ENCODE results near the gene OPN1MW. TPM values are rescaled to one million over a fixed set of nuclear protein-coding genes. Genes with fewer than 3 reads are reported as not detected.
A peak's percentile ranks its signal among the peaks of the same experiment; 100 is the strongest.
"Not testable (repeated sequence)": the region's sequence is repeated elsewhere in the genome, so short reads cannot be mapped to it uniquely, and the experiment has no call there.

The OPN1MW gene
- total and polyA plus RNA-seq, 10 donors, result not detected

DNA sequence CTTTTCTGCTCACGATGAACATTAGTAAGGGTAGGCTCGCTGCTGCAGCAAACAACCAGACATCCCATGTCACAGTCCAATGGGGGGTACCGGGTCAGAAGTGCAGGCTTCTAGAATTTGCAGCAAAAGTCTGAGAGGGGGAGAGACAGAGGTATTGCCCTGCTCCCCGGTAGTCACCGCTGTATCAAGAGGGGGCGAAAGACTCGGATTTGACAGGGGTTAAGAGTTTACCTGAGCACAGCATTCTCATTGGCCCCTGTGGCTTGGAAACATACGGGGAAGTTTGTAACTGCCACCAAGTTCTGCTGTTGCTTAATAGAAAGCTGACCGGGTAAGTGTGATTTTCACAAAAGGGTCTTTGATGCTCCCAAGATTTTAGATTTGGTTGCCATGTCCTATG is 28.7 kb downstream of the OPN1MW start:
- 83 to 89% (median 85%) methylated on average over 5 to 7 of the region's 9 CpGs; no CpG with 5 or more reads in 1 of the 5 donors for WGBS, 5 donors
- peak; percentile 47 for DNase-seq

DNA sequence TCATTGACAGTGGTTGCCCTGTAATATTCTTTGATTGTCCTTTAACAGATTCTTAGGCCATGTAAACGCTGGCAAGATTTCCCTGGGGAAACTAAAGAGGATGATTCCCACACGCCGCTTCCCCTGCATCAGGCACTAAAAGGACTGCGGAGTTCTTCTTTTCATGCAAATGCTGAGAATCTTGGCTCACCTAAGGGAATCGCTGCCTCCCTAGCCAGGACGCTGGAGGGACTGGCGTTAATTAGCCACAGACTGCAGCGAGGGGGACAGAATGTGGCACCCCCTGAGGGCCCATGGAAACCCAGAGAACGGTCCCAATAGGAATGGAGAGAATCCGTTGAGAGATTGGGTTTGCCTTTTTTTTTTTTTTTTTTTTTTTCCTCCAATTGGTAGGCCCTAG is 29.1 kb downstream of the OPN1MW start:
- H3K27ac ChIP-seq; DNase-seq; H3K4me3 ChIP-seq; intact Hi-C loops (cut with DNase I; ENCODE audit: low total_unique reads); H3K27me3 ChIP-seq (replicated peaks in 1 of 7); H3K4me1 ChIP-seq; H3K36me3 ChIP-seq; H3K9me3 ChIP-seq: not testable (repeated sequence)
- no CpG with 5 or more reads among the region's 10 CpGs for WGBS, 5 donors

More for the DNA sequence above, 28.7 kb downstream of the OPN1MW start:
- intact Hi-C loops (cut with DNase I; ENCODE audit: low total_unique reads); H3K9me3 ChIP-seq; H3K36me3 ChIP-seq; H3K4me3 ChIP-seq; H3K27me3 ChIP-seq (replicated peaks in 1 of 7); H3K4me1 ChIP-seq: not testable (repeated sequence)
- H3K27ac ChIP-seq, result peak overlapping the region in 2 of 8 donors; percentile 57 to 72

DNA sequence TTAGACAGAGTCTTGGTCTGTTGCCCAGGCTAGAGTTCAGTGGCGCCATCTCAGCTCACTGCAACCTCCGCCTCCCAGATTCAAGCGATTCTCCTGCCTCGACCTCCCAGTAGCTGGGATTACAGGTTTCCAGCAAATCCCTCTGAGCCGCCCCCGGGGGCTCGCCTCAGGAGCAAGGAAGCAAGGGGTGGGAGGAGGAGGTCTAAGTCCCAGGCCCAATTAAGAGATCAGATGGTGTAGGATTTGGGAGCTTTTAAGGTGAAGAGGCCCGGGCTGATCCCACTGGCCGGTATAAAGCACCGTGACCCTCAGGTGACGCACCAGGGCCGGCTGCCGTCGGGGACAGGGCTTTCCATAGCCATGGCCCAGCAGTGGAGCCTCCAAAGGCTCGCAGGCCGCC is 37.1 kb downstream of the OPN1MW start, which contains the start of gene OPN1MW2:
TSS of gene OPN1MW2 (plus strand) at position 301 of the 400 bp plus-strand sequence. CDS start at position 361, 60 bp downstream.
- not testable (repeated sequence) for H3K4me3 ChIP-seq, H3K4me1 ChIP-seq
- WGBS, 5 donors, result no CpG with 5 or more reads among the region's 16 CpGs

DNA sequence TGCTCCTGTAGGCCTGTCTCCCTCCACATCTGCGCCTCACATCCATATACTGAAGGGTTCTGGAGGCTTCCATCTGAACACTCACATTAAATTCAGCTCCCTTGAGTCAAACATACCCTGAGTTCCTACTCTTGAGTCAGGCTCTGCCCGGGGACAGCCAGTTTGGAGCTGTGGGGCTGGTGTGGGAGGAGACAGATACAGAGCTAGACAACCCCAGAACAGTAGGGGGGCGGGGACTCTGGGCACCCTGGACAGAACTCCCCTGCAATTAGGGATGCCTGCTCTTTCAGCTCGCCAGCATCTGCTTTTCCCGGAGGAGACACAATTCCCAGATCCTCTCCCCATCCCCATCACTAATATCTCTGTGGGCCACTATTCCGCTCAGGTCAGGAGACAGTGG is 42.9 kb downstream of the OPN1MW start:
- H3K27ac ChIP-seq; H3K36me3 ChIP-seq; H3K4me1 ChIP-seq; intact Hi-C loops (cut with DNase I; ENCODE audit: low total_unique reads); H3K9me3 ChIP-seq; DNase-seq; H3K27me3 ChIP-seq (replicated peaks in 1 of 7); H3K4me3 ChIP-seq: not testable (repeated sequence)
- WGBS, 5 donors, result no CpG with 5 or more reads among the region's 6 CpGs

More for the DNA sequence above, 37.1 kb downstream of the OPN1MW start, which contains the start of gene OPN1MW2:
- H3K9me3 ChIP-seq; intact Hi-C loops (cut with DNase I; ENCODE audit: low total_unique reads); DNase-seq; H3K27me3 ChIP-seq (replicated peaks in 1 of 7); H3K27ac ChIP-seq; H3K36me3 ChIP-seq: not testable (repeated sequence)

DNA sequence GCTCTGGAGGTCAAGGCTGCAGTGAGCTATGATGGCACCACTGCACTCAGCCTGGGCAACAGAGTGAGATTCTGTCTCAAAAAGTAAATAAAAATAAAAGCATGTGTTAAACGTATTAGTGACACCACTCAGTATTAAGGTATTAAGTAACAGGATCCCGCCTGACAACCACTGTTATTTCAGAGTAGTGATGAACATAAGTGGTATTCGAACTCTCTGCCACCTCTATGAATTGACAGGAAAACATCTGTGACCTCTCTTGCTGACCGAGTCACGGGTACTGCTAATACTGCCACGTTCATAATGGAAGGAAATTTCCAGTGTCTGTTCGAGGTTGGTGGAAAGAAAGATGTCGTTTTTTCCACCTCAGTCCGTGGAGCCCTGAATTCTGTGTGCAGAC is 44.3 kb downstream of the OPN1MW start:
- H3K4me1 ChIP-seq; intact Hi-C loops (cut with DNase I; ENCODE audit: low total_unique reads); H3K27ac ChIP-seq; H3K4me3 ChIP-seq; H3K36me3 ChIP-seq; DNase-seq; H3K27me3 ChIP-seq (replicated peaks in 1 of 7); H3K9me3 ChIP-seq: not testable (repeated sequence)
- no CpG with 5 or more reads among the region's 9 CpGs for WGBS, 5 donors

DNA sequence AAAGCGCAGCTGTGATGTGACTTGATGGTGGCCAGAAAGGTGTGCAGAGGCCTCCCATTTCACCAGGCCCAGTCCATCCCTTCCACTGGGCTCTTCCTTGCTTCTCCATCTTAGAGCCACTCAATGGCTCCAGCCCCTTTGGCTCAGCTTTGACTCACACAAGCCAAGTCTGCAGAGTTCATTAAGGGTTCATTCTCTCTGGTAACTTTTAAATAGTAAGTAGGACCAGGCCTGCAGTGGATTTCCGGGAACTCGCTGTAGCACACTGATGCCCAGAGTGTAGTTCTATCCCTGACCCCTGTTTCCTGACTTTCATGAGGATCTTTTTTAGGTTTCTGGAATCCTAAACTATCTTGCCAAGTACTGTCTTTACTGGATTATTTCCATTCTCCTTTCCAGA is 49.0 kb downstream of the OPN1MW start:
- DNase-seq; H3K36me3 ChIP-seq; H3K27ac ChIP-seq; intact Hi-C loops (cut with DNase I; ENCODE audit: low total_unique reads); H3K9me3 ChIP-seq; H3K4me3 ChIP-seq; H3K27me3 ChIP-seq (replicated peaks in 1 of 7); H3K4me1 ChIP-seq: not testable (repeated sequence)
- WGBS, 5 donors, result no CpG with 5 or more reads among the region's 3 CpGs

DNA sequence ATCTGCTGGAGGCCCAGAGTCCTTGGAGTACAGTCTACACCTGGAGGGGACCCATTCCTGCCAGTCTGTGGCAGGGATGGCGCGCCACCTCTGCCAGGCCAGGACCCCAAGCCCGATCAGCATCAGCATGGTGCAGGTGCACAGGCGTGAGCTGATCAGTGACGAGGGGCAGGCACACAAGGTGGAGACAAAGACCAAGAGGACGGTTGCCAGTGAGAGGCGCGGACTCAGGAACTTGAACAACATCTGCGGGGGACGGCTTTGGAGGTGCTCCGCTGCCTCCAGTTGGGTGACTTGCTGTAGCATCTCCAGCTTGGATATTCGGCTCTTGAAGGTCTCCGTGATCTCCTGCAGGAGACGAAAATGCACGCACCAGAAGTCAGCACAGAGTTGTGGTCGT is 51.2 kb downstream of the OPN1MW start:
- H3K36me3 ChIP-seq; H3K27ac ChIP-seq; intact Hi-C loops (cut with DNase I; ENCODE audit: low total_unique reads); H3K27me3 ChIP-seq (replicated peaks in 1 of 7); DNase-seq; H3K4me3 ChIP-seq; H3K4me1 ChIP-seq; H3K9me3 ChIP-seq: not testable (repeated sequence)
- no CpG with 5 or more reads among the region's 16 CpGs for WGBS, 5 donors

DNA sequence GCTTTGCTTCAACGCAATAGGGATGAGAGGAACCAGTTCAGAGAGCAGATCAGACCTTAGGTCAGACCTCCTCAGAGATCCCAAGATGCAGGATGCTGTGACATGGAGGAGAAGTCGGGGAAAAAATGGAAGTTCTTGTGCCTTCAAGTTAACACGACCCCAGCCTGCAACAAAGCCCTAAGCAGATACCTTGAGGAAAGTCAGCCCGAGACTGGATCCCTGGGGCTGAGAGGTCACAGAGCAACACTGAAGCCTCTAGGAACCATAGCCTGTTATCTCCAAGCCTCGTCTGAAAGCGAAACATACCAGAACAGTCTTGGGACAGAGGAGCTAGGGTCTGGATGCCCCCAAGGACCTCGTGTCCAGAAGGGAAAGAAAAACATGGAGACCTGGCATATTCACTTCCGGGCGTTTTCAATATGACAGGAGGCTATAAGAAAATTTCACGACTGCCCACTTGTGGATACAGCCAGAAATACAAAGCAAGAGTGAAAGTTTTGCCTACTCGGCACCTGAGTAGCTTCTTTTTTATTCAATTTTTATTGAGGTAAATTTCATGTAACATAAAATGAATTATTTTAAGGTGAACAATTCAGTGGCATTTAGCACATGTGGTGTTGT is 56.7 kb downstream of the OPN1MW start:
- H3K4me3 ChIP-seq; intact Hi-C loops (cut with DNase I; ENCODE audit: low total_unique reads); H3K27me3 ChIP-seq (replicated peaks in 1 of 7); H3K36me3 ChIP-seq; H3K9me3 ChIP-seq; H3K27ac ChIP-seq; H3K4me1 ChIP-seq; DNase-seq: not testable (repeated sequence)
- 80 to 88% (median 85%) methylated on average over 1 to 9 of the region's 11 CpGs; no CpG with 5 or more reads in 1 of the 5 donors for WGBS, 5 donors

DNA sequence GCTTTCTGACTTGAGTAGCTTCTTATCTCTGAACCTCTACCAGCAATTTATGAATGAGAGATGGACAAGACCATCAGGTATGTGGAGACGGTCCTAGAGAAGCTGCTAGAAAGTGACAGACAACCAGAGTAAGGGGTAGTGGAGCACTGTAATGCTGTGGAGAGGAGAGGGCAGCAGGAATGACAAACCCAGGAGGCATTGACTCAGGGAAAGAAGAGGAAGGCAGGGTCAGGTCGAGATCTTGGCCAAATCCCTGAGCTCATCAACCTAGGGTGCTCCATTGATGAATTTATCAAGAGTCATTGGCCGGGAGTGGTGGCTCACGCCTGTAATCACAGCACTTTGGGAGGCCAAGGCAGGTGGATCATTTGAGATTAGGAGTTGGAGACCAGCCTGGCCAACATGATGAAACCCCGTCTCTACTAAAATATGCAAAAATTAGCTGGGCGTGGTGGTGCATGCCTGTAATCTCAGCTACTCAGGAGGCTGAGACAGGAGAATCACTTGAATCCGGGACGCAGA is 57.6 kb downstream of the OPN1MW start:
- WGBS, 5 donors, result 82 to 95% (median 86%) methylated on average over 6 to 8 of the region's 8 CpGs; no CpG with 5 or more reads in 1 of the 5 donors
- H3K9me3 ChIP-seq; intact Hi-C loops (cut with DNase I; ENCODE audit: low total_unique reads): not testable (repeated sequence)

More for the DNA sequence above, 57.6 kb downstream of the OPN1MW start:
- not testable (repeated sequence) for H3K4me1 ChIP-seq; H3K27ac ChIP-seq; H3K36me3 ChIP-seq; H3K27me3 ChIP-seq (replicated peaks in 1 of 7); H3K4me3 ChIP-seq; DNase-seq
